ENCODE results near the gene COG3.

GRCh38 chr13:45512098-45512496 is 47.4 kb downstream of the COG3 start:
- TF ChIP-seq CTCF (IDR thresholded peaks at IDR 0.05) (no peak), POLR2A (IDR thresholded peaks at IDR 0.05) (no peak)
